ENCODE measurements around the gene DHX36. TPM values are rescaled to one million over a fixed set of nuclear protein-coding genes. Genes with fewer than 3 reads are reported as not detected.

DHX36 gene
- total RNA-seq, 1 experiment from 2014 or later = 121 TPM

- Histone ChIP-seq H3K9me3 (ENCODE audit: low read depth, low read length, poor library complexity, severe bottlenecking) (no peaks in the 10 kb centered on the region), H3K27ac (ENCODE audit: low read depth, low read length, poor library complexity, severe bottlenecking) (no peak overlapping the region), H3K4me1 (ENCODE audit: insufficient read depth, low read length, poor library complexity, severe bottlenecking) (no peaks in the 10 kb centered on the region), H3K36me3 (ENCODE audit: insufficient read depth, low read length, poor library complexity, severe bottlenecking) (no peaks in the 10 kb centered on the region), H3K27me3 (replicated peaks; ENCODE audit: insufficient read depth, low read depth, low read length, poor library complexity) (no peaks in the 10 kb centered on the region), H3K4me3 (ENCODE audit: low read depth, low read length, poor library complexity, severe bottlenecking) (no peak overlapping the region)
- DNase-seq (ENCODE audit: low spot score) = no peak
- BruUV-seq (replicated peaks) = no TSS peak
- ChIA-PET POLR2A (ENCODE audit: low non-redundant PET) (no interaction called here), CTCF (no interaction called here)
- TF ChIP-seq CTCF (conservative IDR thresholded peaks at IDR 0.05; ENCODE audit: low read depth, low read length) (no peak), EZH2 (IDR thresholded peaks at IDR 0.05; ENCODE audit: borderline replicate concordance, low read depth, low read length, poor library complexity, severe bottlenecking) (no peak)
- intact Hi-C loops (cut with micrococcal nuclease; ENCODE audit: unreplicated experiment) = no loop called here
These were observed 82.8 kb downstream of the DHX36 start for GRCh38 chr3:154241496-154241895.

DNA sequence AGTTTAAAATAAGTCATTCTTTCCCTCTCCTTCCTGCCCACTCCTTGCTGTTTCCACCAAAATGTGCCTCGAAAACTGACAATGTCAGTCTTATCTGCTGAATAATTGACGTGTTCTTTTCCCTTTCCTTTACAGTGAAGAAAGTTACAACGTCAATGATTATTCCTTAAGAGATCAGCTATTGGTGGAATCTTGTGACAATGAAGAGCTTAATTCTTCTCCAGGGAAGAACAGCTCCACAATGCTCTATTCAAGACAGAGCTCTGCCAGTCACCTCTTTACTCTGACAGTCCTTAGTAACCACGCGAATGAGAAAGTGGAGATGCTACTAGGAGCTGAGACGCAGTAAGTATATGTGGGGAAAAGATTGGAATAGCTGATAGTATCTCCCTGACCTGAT is 84.1 kb downstream of the DHX36 start:
- DNase-seq (ENCODE audit: low spot score) = no peak
- Histone ChIP-seq H3K4me1 (ENCODE audit: insufficient read depth, low read length, poor library complexity, severe bottlenecking) (no peaks in the 10 kb centered on the region), H3K27ac (ENCODE audit: low read depth, low read length, poor library complexity, severe bottlenecking) (no peak overlapping the region), H3K36me3 (ENCODE audit: insufficient read depth, low read length, poor library complexity, severe bottlenecking) (no peaks in the 10 kb centered on the region), H3K9me3 (ENCODE audit: low read depth, low read length, poor library complexity, severe bottlenecking) (no peaks in the 10 kb centered on the region), H3K4me3 (ENCODE audit: low read depth, low read length, poor library complexity, severe bottlenecking) (no peak overlapping the region), H3K27me3 (replicated peaks; ENCODE audit: insufficient read depth, low read depth, low read length, poor library complexity) (no peaks in the 10 kb centered on the region)
- no TSS peak for BruUV-seq (replicated peaks)
- intact Hi-C loops (cut with micrococcal nuclease; ENCODE audit: unreplicated experiment) = no loop called here
- ChIA-PET CTCF (no interaction called here), POLR2A (ENCODE audit: low non-redundant PET) (no interaction called here)
- TF ChIP-seq EZH2 (IDR thresholded peaks at IDR 0.05; ENCODE audit: borderline replicate concordance, low read depth, low read length, poor library complexity, severe bottlenecking) = no peak

DNA sequence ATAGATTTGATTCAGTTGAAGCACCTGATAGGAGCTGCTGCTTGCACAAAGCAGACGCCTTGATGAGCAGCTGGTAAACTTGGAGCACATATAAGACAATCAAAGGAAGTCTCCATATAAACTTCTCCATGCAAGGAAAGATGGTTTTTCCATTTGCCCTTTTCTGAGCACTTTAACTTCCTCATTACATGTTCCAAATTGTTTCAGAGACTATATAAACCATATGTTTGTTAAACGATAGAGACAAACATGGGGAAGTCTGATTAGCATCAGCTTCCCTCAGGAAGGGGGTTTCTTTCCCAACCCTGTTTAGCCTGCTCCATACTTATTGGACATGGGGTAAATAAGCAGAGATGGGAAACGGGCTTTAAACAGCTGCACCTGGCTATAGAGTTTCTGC is 88.0 kb downstream of the DHX36 start:
- H3K27me3 ChIP-seq (replicated peaks; ENCODE audit: insufficient read depth, low read depth, low read length, poor library complexity) = no peaks in the 10 kb centered on the region
- BruUV-seq (replicated peaks) = no TSS peak
- no peak overlapping the region for H3K4me3 ChIP-seq (ENCODE audit: low read depth, low read length, poor library complexity, severe bottlenecking)
- no peaks in the 10 kb centered on the region for H3K4me1 ChIP-seq (ENCODE audit: insufficient read depth, low read length, poor library complexity, severe bottlenecking)
- no peak for DNase-seq (ENCODE audit: low spot score)
- no peak overlapping the region for H3K27ac ChIP-seq (ENCODE audit: low read depth, low read length, poor library complexity, severe bottlenecking)
- H3K36me3 ChIP-seq (ENCODE audit: insufficient read depth, low read length, poor library complexity, severe bottlenecking) = no peaks in the 10 kb centered on the region
- no peak for TF ChIP-seq EZH2 (IDR thresholded peaks at IDR 0.05; ENCODE audit: borderline replicate concordance, low read depth, low read length, poor library complexity, severe bottlenecking)
- TF ChIP-seq CTCF (conservative IDR thresholded peaks at IDR 0.05; ENCODE audit: low read depth, low read length) = no peak
- no peaks in the 10 kb centered on the region for H3K9me3 ChIP-seq (ENCODE audit: low read depth, low read length, poor library complexity, severe bottlenecking)
- CTCF ChIA-PET = no interaction called here
- POLR2A ChIA-PET (ENCODE audit: low non-redundant PET) = no interaction called here
- intact Hi-C loops (cut with micrococcal nuclease; ENCODE audit: unreplicated experiment) = no loop called here

DNA sequence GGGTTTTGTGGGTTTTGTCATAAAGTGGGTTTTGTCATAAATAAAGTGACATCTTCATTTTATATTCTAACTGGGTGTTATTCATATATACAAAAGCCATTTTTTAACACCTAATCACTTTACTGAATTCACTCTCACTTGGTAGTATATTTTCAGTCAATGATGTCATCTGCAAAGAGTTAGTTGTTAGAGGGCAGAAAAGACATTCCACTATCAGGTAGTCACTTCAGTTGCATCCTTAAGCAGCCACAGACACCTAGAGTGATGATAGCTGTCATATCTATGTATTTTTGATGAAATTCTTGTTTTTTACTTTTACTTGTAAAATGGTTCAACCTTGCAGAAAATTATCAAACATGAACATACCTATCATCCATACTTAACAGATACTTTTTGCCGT is 89.0 kb downstream of the DHX36 start:
- Histone ChIP-seq H3K4me1 (ENCODE audit: insufficient read depth, low read length, poor library complexity, severe bottlenecking) (no peaks in the 10 kb centered on the region), H3K27ac (ENCODE audit: low read depth, low read length, poor library complexity, severe bottlenecking) (no peak overlapping the region), H3K27me3 (replicated peaks; ENCODE audit: insufficient read depth, low read depth, low read length, poor library complexity) (no peaks in the 10 kb centered on the region), H3K9me3 (ENCODE audit: low read depth, low read length, poor library complexity, severe bottlenecking) (no peaks in the 10 kb centered on the region), H3K36me3 (ENCODE audit: insufficient read depth, low read length, poor library complexity, severe bottlenecking) (no peaks in the 10 kb centered on the region), H3K4me3 (ENCODE audit: low read depth, low read length, poor library complexity, severe bottlenecking) (no peak overlapping the region)
- no peak for DNase-seq (ENCODE audit: low spot score)
- TF ChIP-seq CTCF (conservative IDR thresholded peaks at IDR 0.05; ENCODE audit: low read depth, low read length) = no peak
- TF ChIP-seq EZH2 (IDR thresholded peaks at IDR 0.05; ENCODE audit: borderline replicate concordance, low read depth, low read length, poor library complexity, severe bottlenecking) = no peak
- POLR2A ChIA-PET (ENCODE audit: low non-redundant PET) = no interaction called here
- BruUV-seq (replicated peaks) = no TSS peak
- intact Hi-C loops (cut with micrococcal nuclease; ENCODE audit: unreplicated experiment) = no loop called here
- CTCF ChIA-PET = no interaction called here
